Measurements from ENCODE around the gene KIRREL3.

Gene KIRREL3

DNA sequence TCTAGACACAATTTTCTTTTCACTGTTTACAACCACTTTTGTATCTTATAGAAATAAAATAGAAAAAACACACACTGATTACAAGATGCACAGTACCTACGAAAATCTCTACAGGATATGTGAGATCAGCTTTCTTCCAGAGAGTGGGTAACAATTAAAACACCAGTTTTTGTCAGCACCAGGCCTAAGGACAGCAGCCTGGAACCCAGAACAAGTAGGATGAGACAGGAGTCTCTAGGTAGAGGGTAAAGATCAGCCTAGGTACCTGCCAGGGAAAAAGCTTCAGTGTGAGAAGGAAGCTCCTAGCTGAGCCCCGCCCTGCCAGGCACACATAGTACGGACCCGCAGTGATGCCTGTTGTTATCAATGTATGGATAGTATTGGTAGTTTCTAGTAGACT, 61.9 kb downstream of the KIRREL3 start:
- DNase-seq (ENCODE audit: low read depth in 1 of 2, low spot score in 1 of 2) = no peak
- in situ Hi-C loops (cut with HindIII; ENCODE audit: low pct_unique_long_range_greater_than_20kb, low sequenced_read_pairs) = no loop called here
- no peak for TF ChIP-seq JUND (IDR thresholded peaks at IDR 0.05; ENCODE audit: low read depth)

- in situ Hi-C loops (cut with HindIII; ENCODE audit: low pct_unique_long_range_greater_than_20kb, low sequenced_read_pairs) = no loop called here
- DNase-seq (ENCODE audit: low read depth in 1 of 2, low spot score in 1 of 2) = no peak
- TF ChIP-seq JUND (IDR thresholded peaks at IDR 0.05; ENCODE audit: low read depth) = no peak
Measured at GRCh38 chr11:126930091-126930841, 70.3 kb downstream of the KIRREL3 start.

GRCh38 chr11:126929179-126930061, 71.2 kb downstream of the KIRREL3 start:
- DNase-seq (ENCODE audit: low read depth in 1 of 2, low spot score in 1 of 2) = no peak
- in situ Hi-C loops (cut with HindIII; ENCODE audit: low pct_unique_long_range_greater_than_20kb, low sequenced_read_pairs) = no loop called here
- no peak for TF ChIP-seq JUND (IDR thresholded peaks at IDR 0.05; ENCODE audit: low read depth)

GRCh38 chr11:126927623-126928022, 72.9 kb downstream of the KIRREL3 start:
- TF ChIP-seq JUND (IDR thresholded peaks at IDR 0.05; ENCODE audit: low read depth) = no peak
- in situ Hi-C loops (cut with HindIII; ENCODE audit: low pct_unique_long_range_greater_than_20kb, low sequenced_read_pairs) = no loop called here

DNA sequence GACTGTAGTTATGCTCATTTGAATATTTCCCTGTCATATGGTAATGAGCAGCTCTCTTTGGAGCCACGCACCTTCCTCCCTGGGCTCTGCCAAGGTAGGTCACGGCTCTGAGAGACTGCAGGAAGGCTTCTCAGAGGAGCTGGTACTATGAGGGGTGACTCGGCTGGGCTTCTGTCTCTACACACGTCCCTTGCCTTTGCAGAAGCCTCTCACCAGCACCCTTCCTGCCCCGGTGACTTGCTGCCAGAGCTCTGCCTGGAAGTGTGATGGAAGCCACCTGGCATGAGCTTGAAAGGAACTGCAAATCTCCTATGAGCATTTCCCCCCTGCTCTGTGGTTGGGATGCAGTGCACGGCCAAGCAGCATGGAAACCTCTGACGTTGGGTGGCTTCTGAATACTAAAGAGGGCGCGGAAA, 74.2 kb downstream of the KIRREL3 start:
- DNase-seq (ENCODE audit: low read depth in 1 of 2, low spot score in 1 of 2) = no peak
- in situ Hi-C loops (cut with HindIII; ENCODE audit: low pct_unique_long_range_greater_than_20kb, low sequenced_read_pairs) = no loop called here
- no peak for TF ChIP-seq JUND (IDR thresholded peaks at IDR 0.05; ENCODE audit: low read depth)

More at GRCh38 chr11:126927623-126928022, 72.9 kb downstream of the KIRREL3 start:
- DNase-seq (ENCODE audit: low read depth in 1 of 2, low spot score in 1 of 2) = no peak

DNA sequence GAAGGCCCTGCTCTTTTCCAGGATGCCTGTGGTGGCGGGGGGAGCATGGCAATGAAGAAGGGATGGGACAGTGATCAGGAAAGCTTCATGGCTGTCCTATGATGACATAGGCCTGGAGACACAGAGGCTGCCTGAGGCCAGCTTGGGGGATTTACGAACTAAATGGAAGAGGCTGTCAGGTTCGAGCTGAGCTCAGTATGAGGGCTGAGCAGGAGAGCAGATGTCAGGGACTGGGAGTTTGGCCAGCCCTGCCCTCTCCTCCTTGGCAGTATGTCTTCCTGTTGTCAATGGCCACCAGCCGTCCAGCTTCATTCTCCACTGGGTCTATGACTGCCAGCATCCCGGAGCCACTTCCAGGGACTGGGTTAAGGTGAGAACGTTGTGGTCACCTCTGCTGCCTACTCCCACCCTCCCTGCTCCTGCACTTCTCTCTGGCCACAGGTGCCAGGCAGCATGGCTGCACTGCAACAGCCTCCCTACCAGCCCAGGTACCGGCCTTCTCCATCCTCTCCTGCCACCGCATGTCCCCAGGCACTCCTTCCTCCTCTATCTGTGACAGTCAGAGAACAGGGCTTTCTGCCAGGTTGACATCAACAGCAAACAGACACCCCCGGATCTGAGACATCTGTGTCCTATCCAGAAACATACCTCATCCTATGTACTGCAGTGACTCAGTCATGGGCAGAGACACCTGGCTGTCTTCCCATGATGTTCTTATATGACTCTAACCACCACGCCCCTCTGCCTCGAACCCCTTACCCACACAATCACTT, 75.1 kb downstream of the KIRREL3 start:
- in situ Hi-C loops (cut with HindIII; ENCODE audit: low pct_unique_long_range_greater_than_20kb, low sequenced_read_pairs) = no loop called here
- no peak for TF ChIP-seq JUND (IDR thresholded peaks at IDR 0.05; ENCODE audit: low read depth)
- DNase-seq (ENCODE audit: low read depth in 1 of 2, low spot score in 1 of 2) = no peak

DNA sequence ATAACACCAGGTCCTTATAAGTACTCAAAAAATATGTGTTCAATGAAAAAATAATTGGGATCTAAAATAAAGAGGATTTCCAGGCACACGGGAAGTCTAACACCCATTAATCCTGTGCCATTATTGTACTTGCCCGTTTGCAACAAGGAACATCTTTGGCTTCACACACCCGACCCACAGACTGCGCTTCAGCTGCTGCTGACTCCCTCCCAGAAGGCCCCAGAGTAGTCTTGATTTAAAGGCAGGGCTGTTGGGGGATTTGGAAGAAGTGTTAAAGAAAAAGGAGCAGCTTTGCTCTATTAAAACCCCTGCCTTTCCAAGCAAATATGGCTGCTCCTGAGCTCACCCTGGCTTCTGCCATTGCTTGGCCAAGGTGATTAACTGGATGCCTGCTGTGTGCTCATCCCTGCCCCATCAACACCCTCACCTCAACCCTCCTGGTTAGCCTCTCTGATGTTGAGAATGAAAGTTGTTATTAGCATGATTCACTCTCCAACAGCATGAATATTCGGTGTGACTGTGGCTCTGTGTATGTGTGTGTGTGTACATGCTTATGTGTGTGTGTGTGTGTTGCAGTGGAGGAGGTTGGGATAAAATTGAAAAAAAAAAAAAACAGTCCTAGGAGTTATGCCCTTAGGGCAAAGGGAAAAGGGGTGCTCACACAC, 76.1 kb downstream of the KIRREL3 start:
- no peak for TF ChIP-seq JUND (IDR thresholded peaks at IDR 0.05; ENCODE audit: low read depth)
- no peak for DNase-seq (ENCODE audit: low read depth in 1 of 2, low spot score in 1 of 2)
- in situ Hi-C loops (cut with HindIII; ENCODE audit: low pct_unique_long_range_greater_than_20kb, low sequenced_read_pairs) = no loop called here

DNA sequence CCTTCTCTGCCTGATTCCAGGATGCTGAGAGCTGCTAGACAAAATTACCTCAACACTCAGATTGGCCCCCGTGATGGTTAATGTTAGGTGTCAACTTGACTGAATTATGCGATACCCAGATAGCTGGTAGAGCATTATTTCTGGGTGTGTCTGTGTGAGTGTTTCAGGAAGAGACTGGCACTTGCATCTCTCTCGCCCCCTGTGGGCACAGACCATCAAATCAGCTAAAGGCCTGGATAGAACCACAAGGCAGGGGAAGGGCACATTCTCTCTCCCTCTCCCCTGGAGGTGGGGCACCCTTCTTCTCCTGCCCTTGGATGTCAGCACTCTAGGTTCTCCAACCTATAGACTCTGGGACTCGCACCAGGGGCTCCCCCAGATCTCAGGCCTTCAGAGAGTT, 79.7 kb downstream of the KIRREL3 start:
- in situ Hi-C loops (cut with HindIII; ENCODE audit: low pct_unique_long_range_greater_than_20kb, low sequenced_read_pairs) = no loop called here
- DNase-seq (ENCODE audit: low read depth in 1 of 2, low spot score in 1 of 2) = no peak
- TF ChIP-seq JUND (IDR thresholded peaks at IDR 0.05; ENCODE audit: low read depth) = no peak

DNA sequence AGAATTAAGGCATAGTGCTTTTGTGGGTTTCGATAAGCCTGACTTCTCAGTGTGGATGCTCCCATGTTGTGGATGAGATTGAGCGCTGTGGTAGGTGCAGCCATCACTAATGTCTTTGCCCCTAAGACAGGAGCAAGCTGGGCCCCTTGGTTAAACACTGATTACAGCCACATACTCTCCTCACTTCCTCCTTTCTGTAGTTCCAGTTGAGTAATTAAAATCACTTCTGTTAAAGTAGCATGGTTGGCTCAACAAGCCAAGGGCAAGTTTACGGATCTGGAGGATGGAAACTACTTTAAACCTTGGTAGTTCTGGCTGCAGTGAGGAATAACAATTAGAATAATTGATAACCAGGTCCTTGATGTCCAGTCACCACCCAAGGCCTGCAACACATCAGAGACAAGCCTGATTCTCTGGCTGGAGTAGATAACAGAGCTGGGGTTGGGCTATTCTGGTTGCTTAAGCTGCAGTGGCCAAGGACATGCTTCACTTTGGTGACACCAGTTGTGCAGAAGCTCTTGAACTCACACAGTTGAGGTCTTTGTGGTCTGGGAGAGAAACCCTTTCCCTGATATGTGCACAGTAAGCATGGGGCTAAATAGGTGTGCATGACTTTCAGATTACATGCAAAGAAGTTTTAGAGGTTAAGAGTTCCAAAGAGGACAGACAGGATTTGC, 81.3 kb downstream of the KIRREL3 start:
- in situ Hi-C loops (cut with HindIII; ENCODE audit: low pct_unique_long_range_greater_than_20kb, low sequenced_read_pairs) = no loop called here
- TF ChIP-seq JUND (IDR thresholded peaks at IDR 0.05; ENCODE audit: low read depth) = no peak
- no peak for DNase-seq (ENCODE audit: low read depth in 1 of 2, low spot score in 1 of 2)

- TF ChIP-seq JUND (IDR thresholded peaks at IDR 0.05; ENCODE audit: low read depth) = no peak
- in situ Hi-C loops (cut with HindIII; ENCODE audit: low pct_unique_long_range_greater_than_20kb, low sequenced_read_pairs) = no loop called here
- DNase-seq (ENCODE audit: low read depth in 1 of 2, low spot score in 1 of 2) = no peak
Measured at GRCh38 chr11:126918556-126918955, 82.0 kb downstream of the KIRREL3 start.

DNA sequence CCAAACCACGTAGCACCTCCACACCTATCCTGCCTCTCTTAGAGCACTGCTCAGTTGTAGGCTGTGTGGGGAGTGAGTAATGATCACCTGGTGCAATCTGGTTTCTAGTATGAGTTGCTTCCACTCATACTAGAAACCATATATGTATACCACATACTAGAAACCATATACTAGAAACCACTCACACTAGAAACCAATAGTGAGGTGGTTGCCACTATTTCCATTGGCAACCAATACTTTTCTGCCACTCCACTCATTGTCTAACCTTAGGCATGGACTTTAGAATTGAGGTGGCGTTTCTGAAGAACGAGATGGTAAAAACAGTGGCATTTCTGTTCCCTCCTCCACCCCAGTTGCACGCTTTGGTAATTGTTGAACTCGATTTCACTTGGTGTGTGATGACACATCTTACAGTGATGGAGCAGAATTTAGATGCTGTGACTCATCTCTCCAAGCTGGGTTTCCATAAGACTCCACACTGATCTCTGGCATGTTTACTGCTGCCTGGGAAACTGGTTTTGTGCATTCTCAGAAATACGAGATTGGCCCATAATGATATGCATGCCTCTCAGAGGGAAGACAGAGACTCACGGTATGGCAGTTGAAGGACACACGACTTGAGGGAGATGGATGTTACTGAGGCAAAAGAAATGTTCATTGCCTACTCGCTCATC, 82.9 kb downstream of the KIRREL3 start:
- in situ Hi-C loops (cut with HindIII; ENCODE audit: low pct_unique_long_range_greater_than_20kb, low sequenced_read_pairs) = no loop called here
- TF ChIP-seq JUND (IDR thresholded peaks at IDR 0.05; ENCODE audit: low read depth) = no peak
- no peak for DNase-seq (ENCODE audit: low read depth in 1 of 2, low spot score in 1 of 2)

Data from T47D (cell line).